ENCODE results near the gene LANCL3.

DNA sequence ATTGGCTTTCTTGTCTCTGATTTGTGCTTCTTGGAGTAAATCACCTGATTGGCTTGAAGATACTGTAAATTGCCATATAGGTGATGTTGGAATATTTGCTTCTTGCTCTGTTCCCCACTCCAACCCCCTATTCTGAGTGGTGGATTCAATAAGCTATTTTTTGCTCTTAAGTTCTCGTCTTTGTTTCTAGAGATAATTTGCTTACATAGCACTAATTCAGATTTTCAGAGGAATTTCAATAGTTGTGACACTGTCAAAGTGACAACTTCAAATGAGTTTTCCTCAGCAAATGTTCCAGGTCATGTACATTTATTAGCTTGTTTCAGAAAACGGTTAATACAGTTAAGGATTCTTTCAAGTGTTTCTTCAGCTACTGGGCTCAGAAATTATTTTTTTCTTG, 18.6 kb downstream of the LANCL3 start:
- TF ChIP-seq, protein P1, sequence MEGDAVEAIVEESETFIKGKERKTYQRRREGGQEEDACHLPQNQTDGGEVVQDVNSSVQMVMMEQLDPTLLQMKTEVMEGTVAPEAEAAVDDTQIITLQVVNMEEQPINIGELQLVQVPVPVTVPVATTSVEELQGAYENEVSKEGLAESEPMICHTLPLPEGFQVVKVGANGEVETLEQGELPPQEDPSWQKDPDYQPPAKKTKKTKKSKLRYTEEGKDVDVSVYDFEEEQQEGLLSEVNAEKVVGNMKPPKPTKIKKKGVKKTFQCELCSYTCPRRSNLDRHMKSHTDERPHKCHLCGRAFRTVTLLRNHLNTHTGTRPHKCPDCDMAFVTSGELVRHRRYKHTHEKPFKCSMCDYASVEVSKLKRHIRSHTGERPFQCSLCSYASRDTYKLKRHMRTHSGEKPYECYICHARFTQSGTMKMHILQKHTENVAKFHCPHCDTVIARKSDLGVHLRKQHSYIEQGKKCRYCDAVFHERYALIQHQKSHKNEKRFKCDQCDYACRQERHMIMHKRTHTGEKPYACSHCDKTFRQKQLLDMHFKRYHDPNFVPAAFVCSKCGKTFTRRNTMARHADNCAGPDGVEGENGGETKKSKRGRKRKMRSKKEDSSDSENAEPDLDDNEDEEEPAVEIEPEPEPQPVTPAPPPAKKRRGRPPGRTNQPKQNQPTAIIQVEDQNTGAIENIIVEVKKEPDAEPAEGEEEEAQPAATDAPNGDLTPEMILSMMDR (conservative IDR thresholded peaks at IDR 0.05; ENCODE audit: low read length) = no peak
- no peak for TF ChIP-seq EZH2phosphoT487 (IDR thresholded peaks at IDR 0.05; ENCODE audit: borderline replicate concordance)
